Peyer's patch (tissue), 4 donors: Measurements from ENCODE around the gene NKAIN2.

ENCODE experiments used
- POLR2A ChIP-seq, 2 donors: fragments of 450-650 bp; IDR thresholded peaks; one replicate each; pipeline ENCODE4 v1.5.1; 2017; ENCODE audit warnings: antibody characterized with exemption in 2 of 2, mild to moderate bottlenecking in 2 of 2, moderate library complexity in 2 of 2
- TF ChIP-seq, protein P1 (sequence below), 6 experiments: fragments of 450-650 bp in 4 of 6; fragments of 200-600 bp in 2 of 6; sonication (generic) in 1 of 6; IDR thresholded peaks; one replicate each; pipeline ENCODE4 v1.5.1; 2017 to 2019; ENCODE audit warnings: antibody characterized with exemption in 6 of 6, mild to moderate bottlenecking in 3 of 6, moderate library complexity in 1 of 6

DNA sequence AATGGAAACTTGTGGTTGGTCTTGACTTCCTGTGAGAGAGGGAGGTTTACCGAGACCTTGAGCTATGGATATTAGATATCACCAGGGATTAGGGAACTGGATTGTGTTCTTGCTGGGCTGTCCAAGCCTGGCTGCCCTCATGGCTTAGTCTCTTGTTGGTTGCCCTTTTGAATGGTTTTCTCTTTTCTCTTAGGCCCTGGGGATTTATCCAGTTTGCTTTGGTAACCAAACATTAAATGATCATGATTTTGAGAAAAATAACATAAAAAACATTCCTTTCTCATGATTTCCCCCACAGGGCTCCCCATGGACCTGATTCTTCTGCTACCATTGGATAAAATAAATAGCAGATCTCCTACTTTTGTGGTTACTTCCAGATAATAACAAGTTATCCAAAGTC is 852.2 kb downstream of the NKAIN2 start:
- TF ChIP-seq POLR2A (IDR thresholded peaks at IDR 0.05), result no peak
- TF ChIP-seq, protein P1, sequence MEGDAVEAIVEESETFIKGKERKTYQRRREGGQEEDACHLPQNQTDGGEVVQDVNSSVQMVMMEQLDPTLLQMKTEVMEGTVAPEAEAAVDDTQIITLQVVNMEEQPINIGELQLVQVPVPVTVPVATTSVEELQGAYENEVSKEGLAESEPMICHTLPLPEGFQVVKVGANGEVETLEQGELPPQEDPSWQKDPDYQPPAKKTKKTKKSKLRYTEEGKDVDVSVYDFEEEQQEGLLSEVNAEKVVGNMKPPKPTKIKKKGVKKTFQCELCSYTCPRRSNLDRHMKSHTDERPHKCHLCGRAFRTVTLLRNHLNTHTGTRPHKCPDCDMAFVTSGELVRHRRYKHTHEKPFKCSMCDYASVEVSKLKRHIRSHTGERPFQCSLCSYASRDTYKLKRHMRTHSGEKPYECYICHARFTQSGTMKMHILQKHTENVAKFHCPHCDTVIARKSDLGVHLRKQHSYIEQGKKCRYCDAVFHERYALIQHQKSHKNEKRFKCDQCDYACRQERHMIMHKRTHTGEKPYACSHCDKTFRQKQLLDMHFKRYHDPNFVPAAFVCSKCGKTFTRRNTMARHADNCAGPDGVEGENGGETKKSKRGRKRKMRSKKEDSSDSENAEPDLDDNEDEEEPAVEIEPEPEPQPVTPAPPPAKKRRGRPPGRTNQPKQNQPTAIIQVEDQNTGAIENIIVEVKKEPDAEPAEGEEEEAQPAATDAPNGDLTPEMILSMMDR (IDR thresholded peaks at IDR 0.05), result no peak
